Activated naive CD8-positive, alpha-beta T cell treated with anti-CD3 and anti-CD28 coated beads, Interleukin-2, amount 50 U/mL, for 24 hours (primary cell): ENCODE measurements around the gene GTF3C2.

Experiments used
- ATAC-seq: fragments of 150-1000 bp; cut with Tn5 transposase; one replicate; pipeline ENCODE4 v1.10.0; 2021
- DNase-seq: peaks from one replicate; pipeline ENCODE4 v3.0.0; 2021
- H3K27ac Mint-ChIP-seq: one replicate; pipeline ENCODE4 v1.8.0; 2021; ENCODE audit warnings: mild to moderate bottlenecking, mixed read lengths
- H3K27me3 Mint-ChIP-seq: one replicate; pipeline ENCODE4 v1.8.0; 2021; ENCODE audit warnings: mixed read lengths
- H3K36me3 Mint-ChIP-seq: one replicate; pipeline ENCODE4 v1.8.0; 2021; ENCODE audit warnings: low read depth, mixed read lengths
- H3K4me1 Mint-ChIP-seq: one replicate; pipeline ENCODE4 v1.8.0; 2021; ENCODE audit warnings: mixed read lengths
- H3K4me3 Mint-ChIP-seq: one replicate; pipeline ENCODE4 v1.8.0; 2021; ENCODE audit warnings: mild to moderate bottlenecking, moderate library complexity, mixed read lengths
- H3K9me3 Mint-ChIP-seq: one replicate; pipeline ENCODE4 v1.8.0; 2021; ENCODE audit warnings: mixed read lengths

The GTF3C2 gene, protein sequence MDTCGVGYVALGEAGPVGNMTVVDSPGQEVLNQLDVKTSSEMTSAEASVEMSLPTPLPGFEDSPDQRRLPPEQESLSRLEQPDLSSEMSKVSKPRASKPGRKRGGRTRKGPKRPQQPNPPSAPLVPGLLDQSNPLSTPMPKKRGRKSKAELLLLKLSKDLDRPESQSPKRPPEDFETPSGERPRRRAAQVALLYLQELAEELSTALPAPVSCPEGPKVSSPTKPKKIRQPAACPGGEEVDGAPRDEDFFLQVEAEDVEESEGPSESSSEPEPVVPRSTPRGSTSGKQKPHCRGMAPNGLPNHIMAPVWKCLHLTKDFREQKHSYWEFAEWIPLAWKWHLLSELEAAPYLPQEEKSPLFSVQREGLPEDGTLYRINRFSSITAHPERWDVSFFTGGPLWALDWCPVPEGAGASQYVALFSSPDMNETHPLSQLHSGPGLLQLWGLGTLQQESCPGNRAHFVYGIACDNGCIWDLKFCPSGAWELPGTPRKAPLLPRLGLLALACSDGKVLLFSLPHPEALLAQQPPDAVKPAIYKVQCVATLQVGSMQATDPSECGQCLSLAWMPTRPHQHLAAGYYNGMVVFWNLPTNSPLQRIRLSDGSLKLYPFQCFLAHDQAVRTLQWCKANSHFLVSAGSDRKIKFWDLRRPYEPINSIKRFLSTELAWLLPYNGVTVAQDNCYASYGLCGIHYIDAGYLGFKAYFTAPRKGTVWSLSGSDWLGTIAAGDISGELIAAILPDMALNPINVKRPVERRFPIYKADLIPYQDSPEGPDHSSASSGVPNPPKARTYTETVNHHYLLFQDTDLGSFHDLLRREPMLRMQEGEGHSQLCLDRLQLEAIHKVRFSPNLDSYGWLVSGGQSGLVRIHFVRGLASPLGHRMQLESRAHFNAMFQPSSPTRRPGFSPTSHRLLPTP

DNA sequence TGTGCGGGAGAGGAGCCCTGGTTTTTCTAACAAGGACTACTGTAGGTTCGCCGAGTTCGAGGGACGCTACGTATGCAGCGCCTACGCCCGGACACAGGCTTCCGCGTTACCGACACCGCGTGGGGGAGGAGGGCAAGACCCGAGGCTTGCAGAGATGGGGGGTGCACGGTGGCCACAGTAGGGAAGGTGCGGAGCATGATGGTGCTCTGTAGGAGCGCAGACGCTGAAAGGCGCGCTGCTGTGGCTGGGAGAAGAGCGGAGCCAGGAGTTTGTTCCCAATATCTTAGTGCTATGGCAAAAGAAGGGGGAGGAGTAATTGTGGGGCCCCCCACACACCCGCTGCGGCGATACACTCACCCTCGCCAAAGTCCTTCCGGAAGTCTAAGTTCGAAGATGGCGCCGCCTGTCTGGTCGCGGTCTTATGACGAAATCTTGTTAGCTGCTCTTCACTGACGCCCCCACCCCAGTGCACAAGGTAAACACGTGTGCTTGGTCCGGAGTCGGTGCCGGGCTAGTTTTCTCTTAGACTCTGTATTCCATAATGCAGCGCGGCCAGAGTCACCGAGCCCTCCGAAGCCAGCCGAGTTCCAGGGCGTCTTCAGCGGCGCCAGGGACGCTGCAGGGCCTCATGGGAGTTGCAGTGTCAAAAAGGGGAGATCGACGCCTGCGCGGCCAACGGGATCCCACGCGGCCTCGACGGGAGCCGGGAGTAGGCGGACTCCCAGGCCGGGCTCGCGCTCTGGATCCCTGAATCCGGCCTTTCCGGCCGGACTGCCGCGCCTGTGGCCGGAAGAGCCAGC is at the start of gene GTF3C2:
GTF3C2 (minus strand) TSS at position 383 of the 800 bp plus-strand sequence. CDS start 13,210 bp downstream, outside the sequence.
- peak within 1 kb of the TSS; percentile 96 for H3K4me3 Mint-ChIP-seq
- ATAC-seq (peak; percentile 87), DNase-seq (peak; percentile 90)
- H3K4me1 Mint-ChIP-seq, result peaks cover 55% of the 10 kb centered on the region
- no peaks in the 10 kb centered on the region for H3K27me3 Mint-ChIP-seq
- peak within 1 kb of the TSS; percentile 99 for H3K27ac Mint-ChIP-seq
- no peaks in the 10 kb centered on the region for H3K9me3 Mint-ChIP-seq
- H3K36me3 Mint-ChIP-seq, result peaks cover 18% of the 10 kb centered on the region

DNA sequence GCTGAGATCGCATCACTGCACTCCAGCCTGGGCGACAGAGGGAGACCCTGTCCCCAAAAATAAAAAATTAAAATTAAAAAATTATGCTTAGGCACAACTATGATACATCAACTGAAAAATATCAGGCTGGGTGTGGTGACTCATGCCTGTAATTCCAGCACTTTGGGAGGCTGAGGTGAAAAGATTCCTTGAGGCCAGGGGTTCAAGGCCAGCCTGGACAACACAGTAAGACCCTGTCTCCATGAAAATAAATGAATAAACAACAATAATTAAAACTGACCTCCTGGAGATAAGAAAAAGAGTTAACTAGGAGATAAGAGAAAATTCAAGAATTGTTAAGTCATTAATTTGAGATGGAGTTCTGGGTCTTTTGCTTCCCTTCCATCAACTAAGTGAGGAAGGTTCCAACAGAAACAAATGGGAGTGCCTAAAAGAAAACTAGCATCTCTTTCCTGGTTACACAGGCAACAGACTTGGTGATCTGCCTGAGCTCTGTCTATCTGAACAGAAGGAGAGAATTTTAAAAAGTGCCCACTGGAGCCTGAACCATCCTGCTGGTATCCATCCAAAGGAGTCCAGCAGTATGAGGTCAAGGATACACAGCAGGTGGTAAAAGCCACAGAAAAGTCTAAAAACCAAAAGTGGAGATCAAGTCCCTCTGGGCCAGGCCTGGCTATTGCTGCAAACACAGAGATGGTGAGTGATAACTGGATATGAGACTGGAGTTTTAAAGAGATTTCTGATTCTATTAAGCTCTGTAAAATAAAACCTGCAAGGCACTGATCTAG is 44.0 kb upstream of the GTF3C2 start:
- H3K27me3 Mint-ChIP-seq, result no peaks in the 10 kb centered on the region
- no peak overlapping the region for H3K27ac Mint-ChIP-seq
- no peak for ATAC-seq

DNA sequence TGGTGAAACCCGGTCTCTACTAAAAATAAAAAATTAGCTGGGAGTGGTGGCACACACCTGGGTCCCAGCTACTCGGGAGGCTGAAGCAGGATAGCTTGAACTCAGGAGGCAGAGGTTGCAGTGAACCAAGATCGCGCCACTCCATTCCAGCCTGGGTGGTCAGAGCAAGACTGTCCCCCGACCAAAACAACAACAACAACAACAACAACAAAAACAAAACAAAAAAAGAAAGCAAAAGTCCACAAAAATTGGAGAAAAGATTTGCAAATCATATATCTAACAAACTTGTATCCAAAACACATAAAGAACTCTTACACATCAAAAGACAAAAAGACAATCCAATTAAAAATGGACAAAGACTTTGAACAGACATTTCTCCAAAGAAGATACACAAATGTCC is 42.4 kb upstream of the GTF3C2 start:
- no peaks in the 10 kb centered on the region for H3K9me3 Mint-ChIP-seq
- H3K4me3 Mint-ChIP-seq, result no peak overlapping the region
- peaks cover 41% of the 10 kb centered on the region for H3K36me3 Mint-ChIP-seq
- no peak for DNase-seq
- peaks cover 28% of the 10 kb centered on the region for H3K4me1 Mint-ChIP-seq
- ATAC-seq, result no peak
- H3K27me3 Mint-ChIP-seq, result no peaks in the 10 kb centered on the region
- H3K27ac Mint-ChIP-seq, result no peak overlapping the region

More for the DNA sequence above, 44.0 kb upstream of the GTF3C2 start:
- no peaks in the 10 kb centered on the region for H3K9me3 Mint-ChIP-seq
- DNase-seq, result no peak
- H3K4me1 Mint-ChIP-seq, result peaks cover 35% of the 10 kb centered on the region
- no peak overlapping the region for H3K4me3 Mint-ChIP-seq
- peaks cover 42% of the 10 kb centered on the region for H3K36me3 Mint-ChIP-seq

DNA sequence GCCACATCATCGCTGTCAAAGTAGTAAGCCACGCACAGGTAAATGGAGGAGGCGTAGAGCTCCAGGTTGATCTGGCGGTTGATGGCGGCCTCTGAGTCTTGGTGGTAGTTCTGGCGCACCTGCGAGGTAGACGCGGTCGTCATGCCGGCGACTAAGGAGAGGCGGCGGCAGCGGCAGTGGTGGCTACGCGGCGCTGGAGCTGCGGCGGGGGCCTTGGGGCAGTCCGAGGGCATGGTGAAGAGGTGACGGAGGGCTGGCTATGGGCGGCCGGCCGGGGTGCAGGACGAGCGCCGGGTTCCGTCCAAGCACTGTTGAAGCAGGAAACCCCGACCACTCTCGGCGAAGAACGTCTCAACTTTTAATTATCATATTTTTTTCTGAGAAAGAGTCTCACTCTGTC is 36.7 kb upstream of the GTF3C2 start:
- Mint-ChIP-seq H3K4me1 (peaks cover 24% of the 10 kb centered on the region), H3K9me3 (no peaks in the 10 kb centered on the region), H3K27me3 (no peaks in the 10 kb centered on the region), H3K36me3 (peaks cover 42% of the 10 kb centered on the region), H3K4me3 (no peak overlapping the region), H3K27ac (no peak overlapping the region)
- no peak for DNase-seq
- ATAC-seq, result no peak

DNA sequence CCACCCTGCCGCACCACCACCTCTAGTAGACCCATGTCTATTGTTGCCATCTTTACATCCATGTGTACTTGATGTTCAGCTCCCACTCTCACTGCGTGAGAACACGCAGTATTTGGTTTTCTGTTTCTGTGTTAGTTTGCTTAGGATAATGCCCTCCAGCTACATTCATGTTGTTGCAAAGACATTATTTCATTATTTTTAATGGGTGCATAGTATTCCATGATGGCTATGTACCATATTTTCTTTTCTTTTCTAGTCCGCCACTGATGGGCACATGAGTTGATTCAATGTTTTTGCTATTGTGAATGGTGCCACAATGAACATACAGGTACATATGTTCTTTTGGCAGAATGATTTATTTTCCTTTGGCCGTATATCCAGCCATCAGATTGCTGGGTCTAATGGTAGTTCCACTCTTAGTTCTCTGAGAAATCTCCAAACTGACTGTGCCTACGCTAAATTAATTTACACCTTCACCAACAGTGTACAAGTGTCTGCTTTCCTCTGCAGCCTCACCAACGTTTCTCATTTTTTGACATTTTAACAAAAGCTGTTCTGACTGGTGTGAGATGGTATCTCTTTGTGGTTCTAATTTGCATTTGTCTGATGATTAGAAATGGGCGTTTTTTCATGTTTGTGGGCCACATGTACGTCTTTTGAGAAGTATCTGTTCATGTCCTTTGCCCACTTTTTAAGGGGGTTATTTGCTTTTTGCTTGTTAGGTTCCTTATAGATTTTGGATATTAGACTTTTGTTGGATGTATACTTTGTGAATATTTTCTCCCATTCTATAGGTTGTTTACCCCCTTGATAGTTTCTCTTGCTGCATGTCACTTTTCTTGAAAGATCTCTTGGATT is 34.5 kb upstream of the GTF3C2 start:
- no peaks in the 10 kb centered on the region for H3K27me3 Mint-ChIP-seq
- H3K4me3 Mint-ChIP-seq, result peak overlapping the region; percentile 36
- ATAC-seq (peak; percentile 33), DNase-seq (no peak)
- no peaks in the 10 kb centered on the region for H3K9me3 Mint-ChIP-seq
- H3K36me3 Mint-ChIP-seq, result peaks cover 43% of the 10 kb centered on the region
- H3K27ac Mint-ChIP-seq, result peak overlapping the region; percentile 39
- peaks cover 19% of the 10 kb centered on the region for H3K4me1 Mint-ChIP-seq

DNA sequence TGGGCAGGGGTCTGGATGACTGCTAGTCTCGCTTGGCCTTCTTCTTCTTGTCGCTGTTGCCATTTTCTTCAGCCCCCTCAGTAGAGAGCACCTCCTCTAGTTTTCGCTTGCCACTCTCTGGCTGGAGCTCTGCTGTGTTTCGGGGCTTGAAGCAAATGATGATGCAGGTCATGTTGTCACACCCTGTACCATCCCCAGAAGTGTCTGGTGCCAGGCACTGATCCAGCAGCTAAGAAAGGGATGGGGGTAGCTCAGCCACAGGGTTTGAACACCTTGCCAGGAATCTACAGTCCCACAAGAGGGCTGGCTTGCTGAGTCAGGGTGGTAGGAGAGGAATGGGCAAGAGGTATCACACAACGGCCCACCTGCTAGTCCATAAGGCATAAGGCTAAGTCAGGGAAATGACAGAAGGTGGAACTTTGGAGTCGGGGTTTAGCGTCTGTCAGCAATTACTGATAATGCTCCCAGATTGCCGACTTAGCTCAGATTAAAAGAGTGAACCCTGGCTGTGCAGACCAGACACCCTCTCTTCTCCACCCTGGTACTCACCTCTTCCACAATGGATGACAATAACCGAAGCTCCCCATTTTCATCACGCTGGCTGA is 25.1 kb upstream of the GTF3C2 start:
- Mint-ChIP-seq H3K4me3 (peak overlapping the region; percentile 86), H3K4me1 (peaks cover 46% of the 10 kb centered on the region), H3K9me3 (no peaks in the 10 kb centered on the region), H3K36me3 (peaks cover 64% of the 10 kb centered on the region), H3K27ac (peak overlapping the region; percentile 81), H3K27me3 (no peaks in the 10 kb centered on the region)
- DNase-seq, result no peak
- ATAC-seq, result no peak

DNA sequence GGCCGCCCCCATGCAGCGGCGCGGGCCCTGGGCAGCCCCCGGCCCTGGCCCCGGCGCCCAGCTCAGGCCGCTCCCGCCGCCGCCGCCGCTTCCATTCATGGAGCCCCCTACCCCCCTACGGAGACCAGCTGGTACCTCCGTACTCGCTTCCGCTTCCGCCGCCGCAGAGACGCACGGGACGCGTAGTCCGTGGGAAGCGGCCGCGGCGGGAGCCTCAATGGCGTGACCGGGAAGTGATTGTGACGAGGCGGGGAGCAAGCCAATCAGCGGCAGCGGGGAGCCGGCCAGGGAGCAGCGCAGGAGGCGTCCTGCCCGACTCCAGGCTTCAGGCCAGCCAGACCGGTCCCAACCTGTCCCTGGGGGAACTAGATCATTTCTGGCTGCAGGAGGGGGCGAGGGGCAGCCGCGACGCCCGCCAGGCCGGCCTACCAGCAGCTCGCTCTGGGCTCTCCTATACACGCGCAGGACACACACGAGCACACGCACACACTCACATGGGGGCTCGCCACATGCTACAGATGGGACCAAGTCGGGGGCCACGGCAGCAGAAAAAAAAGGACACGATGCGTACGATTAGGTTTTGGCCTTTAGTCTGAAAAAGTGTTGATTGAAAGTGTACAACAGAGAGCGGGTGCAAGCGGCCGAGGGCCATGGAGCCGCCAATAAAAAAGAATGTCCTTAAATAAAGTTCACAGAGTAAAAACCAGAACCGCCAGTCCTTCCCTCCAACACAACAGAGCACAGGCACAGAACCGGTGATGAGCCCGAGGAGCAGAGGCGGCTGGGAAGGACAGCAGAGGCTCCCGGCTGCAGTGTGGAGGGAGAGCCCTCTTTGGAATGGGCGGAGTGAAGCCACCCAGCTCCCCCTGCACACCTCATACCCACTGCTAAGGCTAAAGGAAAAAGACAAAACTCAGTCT is 24.3 kb upstream of the GTF3C2 start, which contains the start of gene ZNF513:
ZNF513 (minus strand) TSS at position 109 of the 920 bp plus-strand sequence. CDS start 208 bp downstream, outside the sequence.
- H3K27ac Mint-ChIP-seq, result peak within 1 kb of the TSS; percentile 81
- H3K27me3 Mint-ChIP-seq, result no peaks in the 10 kb centered on the region
- H3K9me3 Mint-ChIP-seq, result no peaks in the 10 kb centered on the region
- DNase-seq, result peak; percentile 90
- peaks cover 61% of the 10 kb centered on the region for H3K36me3 Mint-ChIP-seq
- H3K4me1 Mint-ChIP-seq, result peaks cover 46% of the 10 kb centered on the region
- peak within 1 kb of the TSS; percentile 86 for H3K4me3 Mint-ChIP-seq
- peak; percentile 84 for ATAC-seq

DNA sequence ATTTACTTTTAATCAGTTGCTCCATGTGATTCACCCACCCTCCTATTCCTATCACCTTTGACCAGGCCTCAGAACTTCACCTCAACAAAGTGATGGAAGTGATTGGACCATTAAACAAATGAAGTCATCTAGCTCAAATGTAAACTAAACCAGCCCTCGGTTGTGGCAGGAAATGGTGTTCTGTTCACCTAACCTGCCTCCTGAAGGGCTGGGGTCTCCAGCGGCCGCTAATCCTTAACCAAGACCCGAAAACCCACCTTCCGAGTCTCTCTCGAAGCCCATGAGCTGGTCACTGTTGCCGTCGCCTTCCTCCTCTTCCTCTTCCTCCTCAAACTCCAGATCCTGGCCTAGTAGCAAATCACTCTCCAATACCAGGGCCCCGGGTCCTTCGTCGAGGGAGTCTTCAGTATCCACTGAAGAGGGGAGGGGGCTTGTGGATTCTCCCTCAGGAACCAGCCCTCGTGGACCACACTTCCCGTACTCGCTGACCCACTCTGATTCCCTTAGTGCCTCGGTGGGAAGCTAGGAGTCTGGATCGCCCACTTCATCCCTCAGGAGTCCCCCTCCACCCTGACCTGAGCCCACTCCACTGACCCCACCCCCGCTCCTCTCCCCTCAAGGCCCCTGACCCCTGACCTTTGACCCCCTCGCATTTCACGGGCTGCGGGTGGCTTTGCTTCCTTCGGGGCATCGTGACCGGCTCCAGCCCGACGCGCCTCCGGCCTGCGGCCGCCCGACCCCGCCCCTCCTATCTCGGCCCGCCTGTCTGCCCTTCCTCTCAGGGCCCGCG is 23.5 kb upstream of the GTF3C2 start:
- no peaks in the 10 kb centered on the region for H3K27me3 Mint-ChIP-seq
- no peaks in the 10 kb centered on the region for H3K9me3 Mint-ChIP-seq
- DNase-seq (peak; percentile 50), ATAC-seq (peak; percentile 7)
- peaks cover 60% of the 10 kb centered on the region for H3K36me3 Mint-ChIP-seq
- peak overlapping the region; percentile 86 for H3K4me3 Mint-ChIP-seq
- H3K4me1 Mint-ChIP-seq, result peaks cover 45% of the 10 kb centered on the region
- peak overlapping the region; percentile 81 for H3K27ac Mint-ChIP-seq

DNA sequence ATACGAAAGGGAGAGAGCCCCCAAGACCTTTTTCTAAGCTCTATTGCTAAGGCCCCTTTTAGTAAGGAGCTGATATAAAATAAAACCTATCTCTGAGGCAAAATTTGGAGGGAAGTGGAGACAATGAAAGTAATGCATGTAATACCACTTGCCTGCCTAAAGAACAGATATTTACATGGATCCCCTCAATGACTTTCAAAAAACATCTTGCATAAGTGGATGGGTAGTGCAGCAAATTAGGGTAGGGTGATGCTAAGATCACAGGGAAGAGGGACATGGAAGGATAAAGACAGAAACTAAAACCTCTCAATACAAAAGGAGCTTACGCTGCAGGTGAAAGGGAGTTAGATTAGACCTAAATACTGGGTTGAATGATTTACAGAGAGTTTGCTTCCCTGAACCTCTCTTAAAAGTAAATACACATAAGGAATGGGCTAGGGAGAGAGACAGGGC is 22.8 kb upstream of the GTF3C2 start:
- ATAC-seq (no peak), DNase-seq (no peak)
- no peaks in the 10 kb centered on the region for H3K9me3 Mint-ChIP-seq
- H3K4me1 Mint-ChIP-seq, result peaks cover 41% of the 10 kb centered on the region
- H3K27ac Mint-ChIP-seq, result peak overlapping the region; percentile 81
- peak overlapping the region; percentile 86 for H3K4me3 Mint-ChIP-seq
- peaks cover 61% of the 10 kb centered on the region for H3K36me3 Mint-ChIP-seq
- H3K27me3 Mint-ChIP-seq, result no peaks in the 10 kb centered on the region

DNA sequence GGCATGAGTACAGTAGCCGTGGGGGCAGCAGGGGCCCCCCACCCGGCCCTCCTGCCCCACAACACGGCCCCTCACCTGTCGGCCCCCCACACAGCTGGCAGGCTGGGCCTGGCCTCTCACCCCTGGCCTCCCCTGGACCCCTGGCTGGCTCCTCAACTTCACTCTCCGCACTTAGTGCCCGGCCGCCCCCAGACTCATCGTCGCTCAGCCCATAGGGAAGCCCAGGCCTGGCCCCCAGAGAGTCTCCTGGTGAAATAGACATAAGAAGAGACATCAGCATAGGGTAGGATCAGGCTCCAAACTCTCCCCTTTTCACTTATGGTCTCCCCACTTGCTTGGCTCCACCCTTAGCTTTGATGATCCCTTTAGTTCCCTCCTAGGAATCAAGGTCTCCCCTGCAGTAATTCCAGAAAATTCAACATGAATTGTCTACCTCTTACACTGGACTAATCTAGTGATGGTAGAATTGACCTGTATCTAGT is 22.3 kb upstream of the GTF3C2 start:
- H3K4me1 Mint-ChIP-seq, result peaks cover 37% of the 10 kb centered on the region
- peaks cover 60% of the 10 kb centered on the region for H3K36me3 Mint-ChIP-seq
- DNase-seq, result no peak
- H3K27ac Mint-ChIP-seq, result peak overlapping the region; percentile 81
- no peaks in the 10 kb centered on the region for H3K9me3 Mint-ChIP-seq
- no peak for ATAC-seq
- H3K27me3 Mint-ChIP-seq, result no peaks in the 10 kb centered on the region
- H3K4me3 Mint-ChIP-seq, result peak overlapping the region; percentile 86
